IMR-90 (cell line): ENCODE results near the gene PPP1R1C. TPM values are rescaled to one million over a fixed set of nuclear protein-coding genes. Genes with fewer than 3 reads are reported as not detected.
"Not testable (repeated sequence)": the region's sequence is repeated elsewhere in the genome, so short reads cannot be mapped to it uniquely, and the experiment has no call there.

ENCODE experiments used
- ATAC-seq: fragments of 200-7000 bp; cut with Tn5 transposase; 2 replicates; pipeline ENCODE4 v1.9.1; 2020; ENCODE audit warnings: low read depth, mild to moderate bottlenecking, moderate library complexity
- BruUV-seq: library from RNA; stranded (reverse); fragments of 400-500 nt; replicated peaks from 2 replicates; lab custom pipeline; 2021; lab: Mats Ljungman, UMichigan
- CTCF ChIA-PET: fragments of 300-600 bp; formaldehyde crosslinking; extraction: SDS; loops from one replicate; lab custom pipeline; 2021; ENCODE audit warnings: antibody characterized with exemption; lab: Yijun Ruan, JAX
- POLR2A ChIA-PET: fragments of 300-600 bp; sonication (Branson Sonifier 250); formaldehyde crosslinking; loops from one replicate; lab custom pipeline; 2022; ENCODE audit warnings: antibody characterized with exemption; ENCODE audit not compliant: unreplicated experiment; lab: Charles Lee
- DNase-seq: peaks from one replicate; pipeline ENCODE4 v3.0.0; 2013
- H2AFZ ChIP-seq: replicated peaks from 2 replicates; pipeline ENCODE3; 2013; ENCODE audit warnings: low read length, mild to moderate bottlenecking; ENCODE audit not compliant: poor library complexity
- H2AK5ac ChIP-seq: 2 replicates; pipeline ENCODE4 v1.6.1; 2013; ENCODE audit warnings: low read depth, low read length, inconsistent platforms
- H2AK9ac ChIP-seq: replicated peaks from 2 replicates; pipeline ENCODE3; 2013; ENCODE audit warnings: mild to moderate bottlenecking, low read depth, low read length, moderate library complexity; ENCODE audit not compliant: poor library complexity
- H2BK120ac ChIP-seq: 2 replicates; pipeline ENCODE4 v1.6.1; 2013; ENCODE audit warnings: low read depth, low read length, inconsistent platforms
- H2BK15ac ChIP-seq: 3 replicates; pipeline ENCODE4 v1.6.1; 2013; ENCODE audit warnings: low read depth, low read length, inconsistent platforms
- H2BK20ac ChIP-seq: 2 replicates; pipeline ENCODE4 v1.6.1; 2013; ENCODE audit warnings: low read depth, mild to moderate bottlenecking, inconsistent platforms, low read length, moderate library complexity
- H2BK5ac ChIP-seq: 2 replicates; pipeline ENCODE4 v1.6.1; 2013; ENCODE audit warnings: mild to moderate bottlenecking, low read depth, low read length, inconsistent platforms; ENCODE audit not compliant: poor library complexity, severe bottlenecking
- H3K14ac ChIP-seq: replicated peaks from 2 replicates; pipeline ENCODE4 v1.6.1; 2013; ENCODE audit warnings: low read depth, low read length, inconsistent platforms
- H3K18ac ChIP-seq: 2 replicates; pipeline ENCODE4 v1.6.1; 2013; ENCODE audit warnings: low read depth, low read length, control low read depth
- H3K23ac ChIP-seq: 2 replicates; pipeline ENCODE4 v1.6.1; 2013; ENCODE audit warnings: low read depth, low read length, inconsistent platforms
- H3K27ac ChIP-seq: 2 replicates; pipeline ENCODE4 v1.5.1; 2013; ENCODE audit warnings: mild to moderate bottlenecking, control low read depth, low read length; ENCODE audit not compliant: insufficient read depth
- H3K27me3 ChIP-seq: 2 replicates; pipeline ENCODE4 v1.6.1; 2013; ENCODE audit warnings: low read length; ENCODE audit not compliant: control insufficient read depth, insufficient read depth
- H3K36me3 ChIP-seq: 2 replicates; pipeline ENCODE4 v1.6.1; 2013; ENCODE audit warnings: low read length, mixed read lengths; ENCODE audit not compliant: control insufficient read depth, insufficient read depth
- H3K4ac ChIP-seq: 2 replicates; pipeline ENCODE4 v1.6.1; 2013; ENCODE audit warnings: low read depth, low read length, inconsistent platforms
- H3K4me1 ChIP-seq: 2 replicates; pipeline ENCODE4 v1.6.1; 2013; ENCODE audit warnings: low read length, mixed read lengths; ENCODE audit not compliant: control insufficient read depth, insufficient read depth
- H3K4me2 ChIP-seq: 2 replicates; pipeline ENCODE4 v1.6.1; 2013; ENCODE audit warnings: low read depth, mild to moderate bottlenecking, control low read depth, low read length, moderate library complexity
- H3K4me3 ChIP-seq: 2 replicates; pipeline ENCODE4 v1.5.1; 2013; ENCODE audit warnings: low read depth, mild to moderate bottlenecking, control low read depth, low read length, moderate library complexity; ENCODE audit not compliant: insufficient read depth
- H3K56ac ChIP-seq: 2 replicates; pipeline ENCODE4 v1.6.1; 2013; ENCODE audit warnings: low read length, inconsistent platforms; ENCODE audit not compliant: insufficient read depth; ENCODE audit errors: extremely low read depth
- H3K79me1 ChIP-seq, 2 experiments: 2 replicates each; pipeline ENCODE4 v1.6.1; 2013; ENCODE audit warnings: low read length in 2 of 2, inconsistent platforms in 1 of 2, low read depth in 1 of 2
- H3K9ac ChIP-seq: 2 replicates; pipeline ENCODE4 v1.6.1; 2013; ENCODE audit warnings: low read depth, low read length, control low read depth
- H3K9me1 ChIP-seq: 2 replicates; pipeline ENCODE4 v1.6.1; 2013; ENCODE audit warnings: low read length, inconsistent platforms; ENCODE audit not compliant: insufficient read depth
- H3K9me3 ChIP-seq: 2 replicates; pipeline ENCODE4 v1.6.1; 2013; ENCODE audit warnings: low read length; ENCODE audit not compliant: control insufficient read depth, insufficient read depth
- H4K20me1 ChIP-seq: 2 replicates; pipeline ENCODE4 v1.6.1; 2013; ENCODE audit warnings: low read length, inconsistent platforms; ENCODE audit not compliant: insufficient read depth
- H4K5ac ChIP-seq: 2 replicates; pipeline ENCODE4 v1.6.1; 2013; ENCODE audit warnings: mild to moderate bottlenecking, low read depth, low read length, control low read depth
- H4K8ac ChIP-seq, 2 experiments: 2 replicates each; pipeline ENCODE4 v1.6.1; 2013; ENCODE audit warnings: low read depth in 2 of 2, low read length in 2 of 2, control low read depth in 1 of 2, inconsistent platforms in 1 of 2
- H4K91ac ChIP-seq: 2 replicates; pipeline ENCODE4 v1.6.1; 2013; ENCODE audit warnings: low read depth, low read length, inconsistent platforms; ENCODE audit not compliant: insufficient read depth
- FOS ChIP-seq: fragments of 150-350 bp; IDR thresholded peaks from 2 replicates; pipeline ENCODE4 v1.6.1; 2016; ENCODE audit warnings: low read depth, low read length
- RCOR1 ChIP-seq: IDR thresholded peaks from 2 replicates; pipeline ENCODE4 v1.6.1; 2012; ENCODE audit warnings: mild to moderate bottlenecking, low read length, improper control_type of control experiment; ENCODE audit not compliant: insufficient replicate concordance
- WGBS, 2 experiments: methylation state at CpG; one replicate each; pipeline versions ENCODE4 v1.1.5 to v1.1.7; 2013; ENCODE audit warnings: missing lambda C conversion rate in 2 of 2; ENCODE audit not compliant: insufficient read length in 1 of 2; ENCODE audit errors: extremely low coverage in 2 of 2; 5-methylcytosine and 5-hydroxymethylcytosine counted together
- dilution Hi-C: fragments of 300-500 bp; cut with HindIII; formaldehyde crosslinking; loops from one replicate; pipeline ENCODE4 v1.14.3; 2018; ENCODE audit warnings: low sequenced_read_pairs; ENCODE audit not compliant: unreplicated experiment
- in situ Hi-C: fragments of 300-500 bp; cut with MboI; formaldehyde crosslinking; loops from 3 replicates; pipeline ENCODE4 v1.14.3; 2019; ENCODE audit warnings: low sequenced_read_pairs, inconsistent platforms, mixed read lengths
- intact Hi-C: fragments of 100-400 bp; cut with micrococcal nuclease; formaldehyde crosslinking; loops from 2 replicates; pipeline ENCODE4 v1.10.0; 2022
- polyA plus RNA-seq, 3 experiments: library from polyadenylated mRNA; depleted of rRNA; stranded (reverse); fragments of >200 nt; gene quantifications; 2 replicates each; pipeline ENCODE4 v1.2.3, GENCODE V29; 2012; ENCODE audit warnings: low replicate concordance in 1 of 3
- total RNA-seq: library from RNA; depleted of rRNA; stranded (reverse); fragments of >200 nt; gene quantifications from 2 replicates; pipeline ENCODE4 v1.2.3, GENCODE V29; 2012

PPP1R1C gene
- total and polyA plus RNA-seq, 2 of the 4 experiments (the other 2 are of a cell fraction) = 0.10 to 0.36 TPM

DNA sequence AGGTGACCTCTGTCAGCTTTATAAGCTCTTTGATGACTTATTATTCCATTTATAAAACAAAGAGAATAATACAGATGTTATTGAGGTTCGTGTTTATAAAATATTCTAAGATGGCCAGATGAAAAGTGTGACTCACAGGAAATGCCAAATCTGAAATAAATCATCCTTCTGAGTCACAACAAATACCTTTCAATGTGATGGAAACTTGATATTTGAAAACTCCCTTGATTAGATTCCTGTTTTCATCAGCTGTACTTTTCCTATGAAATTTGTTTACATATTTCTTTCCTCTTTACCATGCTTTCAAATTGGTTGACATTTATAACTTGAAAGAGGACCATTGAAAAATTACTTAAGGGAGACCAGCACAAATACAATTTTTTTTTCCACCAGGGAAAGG, 30.6 kb upstream of the PPP1R1C start:
- Histone ChIP-seq H3K27me3 (no peaks in the 10 kb centered on the region), H3K4me1 (peaks cover 5% of the 10 kb centered on the region; the same call in 1 of the 2 replicates), H2BK120ac (peak overlapping the region; percentile 90; the same call in 1 of the 2 replicates), H2AK5ac (no peak overlapping the region), H3K9ac (no peak overlapping the region), H3K4me2 (peak overlapping the region; percentile 63), H3K4me3 (no peak overlapping the region), H3K36me3 (no peaks in the 10 kb centered on the region), H4K8ac (peak overlapping the region; percentile 47 to 58; a peak in 3 of 4 replicates), H3K9me1 (0 out of 2 replicates have a peak, but pooled peaks cover 2% of the 10 kb centered on the region), H3K23ac (no peak overlapping the region), H3K27ac (no peak overlapping the region), H3K79me1 (no peaks in the 10 kb centered on the region), H3K9me3 (no peaks in the 10 kb centered on the region), H3K56ac (no peak overlapping the region), H2BK20ac (no peak overlapping the region), H2BK5ac (peak overlapping the region; percentile 48), H3K4ac (peak overlapping the region; percentile 59; the same call in 1 of the 2 replicates), H3K14ac (no peak overlapping the region; the same call in 1 of the 2 replicates), H4K5ac (no peak overlapping the region), H4K91ac (peak overlapping the region; percentile 25; the same call in 1 of the 2 replicates), H2AFZ (no peak overlapping the region), H2BK15ac (no peak overlapping the region), H2AK9ac (no peak overlapping the region), H4K20me1 (no peaks in the 10 kb centered on the region), H3K18ac (peak overlapping the region; percentile 71)
- peak; percentile 82 for DNase-seq
- POLR2A ChIA-PET = no interaction called here
- dilution Hi-C loops (no loop called here), intact Hi-C loops (no loop called here), in situ Hi-C loops (no loop called here)
- peak; percentile 8 for ATAC-seq
- TF ChIP-seq FOS (peak; percentile 54), RCOR1 (no peak)
- WGBS, 2 experiments = no CpG with 5 or more reads among the region's 1 CpG
- CTCF ChIA-PET = interaction anchor here (0.6 to 1.1 kb wide), 7 partner anchors 9 to 114 kb away, joined by 3 to 4 read pairs (median 3); no protein-coding TSS in a partner anchor
- BruUV-seq = no TSS peak

DNA sequence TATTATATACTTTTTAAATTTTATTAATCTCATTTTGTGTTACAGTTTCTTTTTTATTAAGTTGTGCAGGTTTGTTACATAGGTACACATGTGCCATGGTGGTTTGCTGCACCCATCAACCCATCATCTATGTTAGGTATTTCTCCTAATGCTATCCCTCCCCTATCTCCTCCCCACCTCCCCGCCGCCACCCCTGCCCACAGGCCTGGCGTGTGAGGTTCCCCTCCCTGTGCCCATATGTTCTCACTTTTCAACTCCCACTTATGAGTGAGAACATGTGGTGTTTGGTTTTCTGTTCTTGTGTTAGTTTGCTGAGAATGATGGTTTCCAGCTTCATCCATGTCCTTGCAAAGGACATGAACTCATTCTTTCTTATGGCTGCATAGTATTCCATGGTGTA, 29.8 kb upstream of the PPP1R1C start:
- DNase-seq, POLR2A ChIA-PET, H2AFZ ChIP-seq, H3K4me1 ChIP-seq, H4K5ac ChIP-seq, H3K9ac ChIP-seq, H3K18ac ChIP-seq, H3K4me2 ChIP-seq, H3K56ac ChIP-seq, H3K27ac ChIP-seq, H2BK5ac ChIP-seq, H4K8ac ChIP-seq, in situ Hi-C loops, H2BK120ac ChIP-seq, H3K9me3 ChIP-seq, H4K20me1 ChIP-seq, H2BK20ac ChIP-seq, dilution Hi-C loops, H3K79me1 ChIP-seq, H3K4ac ChIP-seq, BruUV-seq, CTCF ChIA-PET, intact Hi-C loops, H3K4me3 ChIP-seq, H3K9me1 ChIP-seq, H3K23ac ChIP-seq, H2AK9ac ChIP-seq, H4K91ac ChIP-seq, H2BK15ac ChIP-seq, H3K27me3 ChIP-seq, H3K36me3 ChIP-seq, H2AK5ac ChIP-seq, H3K14ac ChIP-seq, ATAC-seq: not testable (repeated sequence)
- WGBS, 2 experiments = no CpG with 5 or more reads among the region's 3 CpGs
